GM12801 (cell line): ENCODE results near the gene U2SURP.

Experiments
- CTCF ChIP-seq: IDR thresholded peaks from one replicate; pipeline ENCODE4 v1.5.1; 2011; ENCODE audit warnings: control low read depth; ENCODE audit not compliant: insufficient read length; ENCODE audit errors: extremely low read depth

Gene U2SURP

DNA sequence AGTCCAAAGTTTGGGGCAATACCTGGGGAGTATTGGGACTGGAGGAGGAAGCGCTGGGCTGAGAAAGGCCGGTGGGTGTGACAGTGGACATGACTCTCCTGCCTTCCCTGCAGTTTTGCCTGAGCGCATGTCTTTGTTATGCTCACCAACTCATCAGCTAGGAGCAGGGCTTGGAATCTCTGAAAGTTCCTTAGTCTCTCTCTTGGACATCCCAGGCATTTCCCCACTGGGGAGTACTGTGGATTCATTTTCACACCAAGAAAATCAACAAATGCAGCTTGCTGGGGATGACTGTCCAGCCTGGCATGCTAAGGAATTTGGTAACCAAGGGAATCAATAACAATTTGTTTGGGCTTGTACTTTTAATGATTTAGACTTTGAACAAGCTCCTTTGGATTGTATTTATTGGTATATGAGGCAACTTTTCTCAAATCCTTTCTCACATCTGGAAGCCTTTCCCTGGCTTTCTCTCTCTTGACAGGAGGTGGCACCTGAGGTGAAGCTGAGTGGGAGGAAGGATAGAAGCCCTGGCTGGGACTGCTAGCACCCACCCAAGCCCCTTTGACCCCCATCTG lies 69.7 kb downstream of the U2SURP start:
- TF ChIP-seq CTCF, result no peak

GRCh38 chr3:143071776-143072175 lies 70.4 kb downstream of the U2SURP start:
- no peak for TF ChIP-seq CTCF

DNA sequence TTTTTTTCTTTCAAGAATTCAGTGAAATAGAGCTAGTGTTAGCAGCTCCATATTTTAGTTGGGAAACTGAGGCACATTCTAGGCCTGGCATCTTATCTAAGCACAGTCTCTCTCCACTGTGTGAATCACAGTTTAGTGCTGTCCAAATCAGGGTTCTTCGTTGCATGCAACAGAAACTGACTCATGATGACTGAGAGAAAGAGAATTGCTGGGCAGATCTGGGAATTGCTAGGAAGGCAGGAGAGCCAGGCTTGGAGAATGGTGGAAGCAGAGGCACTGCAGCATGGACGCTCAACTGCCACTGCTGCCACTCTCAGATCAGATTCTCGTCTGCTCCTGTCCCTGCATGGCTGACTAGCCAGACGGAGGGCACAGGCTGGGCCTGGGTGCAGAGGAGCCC lies 77.5 kb downstream of the U2SURP start:
- no peak for TF ChIP-seq CTCF

DNA sequence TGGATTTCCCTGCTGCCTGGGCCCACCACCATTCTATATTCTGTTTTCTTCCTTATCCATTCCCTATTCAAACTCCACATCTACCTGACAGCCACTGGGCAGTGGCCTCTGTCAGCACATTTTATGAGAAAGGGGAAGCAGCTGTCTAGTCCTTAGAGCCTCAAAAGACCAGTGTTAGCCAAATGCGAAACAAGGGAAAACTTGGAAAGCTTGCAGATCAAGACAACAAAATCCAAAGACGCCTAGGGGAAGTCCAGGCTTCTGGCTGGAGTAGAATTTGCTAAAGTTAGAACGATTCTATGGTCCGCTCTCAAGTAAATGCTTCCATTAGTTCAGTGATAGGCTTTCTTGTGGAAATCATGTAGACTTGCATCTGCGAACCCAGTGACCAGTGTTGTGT lies 78.8 kb downstream of the U2SURP start:
- TF ChIP-seq CTCF, result no peak

GRCh38 chr3:143081365-143081764 lies 80.0 kb downstream of the U2SURP start:
- TF ChIP-seq CTCF, result no peak

GRCh38 chr3:143081844-143082778 lies 80.7 kb downstream of the U2SURP start:
- TF ChIP-seq CTCF, result no peak

GRCh38 chr3:143083781-143084180 lies 82.4 kb downstream of the U2SURP start:
- TF ChIP-seq CTCF, result no peak
